Sigmoid colon (tissue), 7 donors: ENCODE measurements around the gene ORMDL3. TPM values are rescaled to one million over a fixed set of nuclear protein-coding genes. Genes with fewer than 3 reads are reported as not detected.

Experiments used
- DNase-seq: peaks from one replicate; pipeline ENCODE4 v3.0.0-alpha.2; 2019
- H3K27ac ChIP-seq, 4 donors: fragments of 200-600 bp; sonication (generic); one replicate each; pipeline ENCODE4 v1.5.1; 2016 to 2019; ENCODE audit warnings: mild to moderate bottlenecking in 1 of 4
- H3K27me3 ChIP-seq, 3 donors: fragments of 200-600 bp; sonication (generic); one replicate each; pipeline ENCODE4 v1.5.1; 2019; ENCODE audit warnings: mild to moderate bottlenecking in 1 of 3
- H3K36me3 ChIP-seq, 4 donors: fragments of 200-600 bp; sonication (generic); one replicate each; pipeline ENCODE4 v1.5.1; 2016 to 2019
- H3K4me1 ChIP-seq, 4 donors: fragments of 200-600 bp; sonication (generic); one replicate each; pipeline ENCODE4 v1.5.1; 2017 to 2019
- H3K4me3 ChIP-seq, 4 donors: fragments of 200-600 bp; sonication (generic); one replicate each; pipeline ENCODE4 v1.5.1; 2017 to 2019; ENCODE audit warnings: mild to moderate bottlenecking in 2 of 4, moderate library complexity in 1 of 4
- H3K9me3 ChIP-seq, 4 donors: fragments of 200-600 bp in 3 of 4; sonication (generic) in 3 of 4; one replicate each; pipeline versions ENCODE4 v1.5.1 to v1.6.1; 2013 to 2019
- CTCF ChIP-seq, 4 experiments: fragments of 450-650 bp in 3 of 4; fragments of 200-600 bp in 1 of 4; IDR thresholded peaks; one replicate each; pipeline ENCODE4 v1.5.1; 2016 to 2019; ENCODE audit warnings: antibody characterized with exemption in 4 of 4, mild to moderate bottlenecking in 3 of 4, moderate library complexity in 2 of 4
- EP300 ChIP-seq, 4 donors: sonication (generic); formaldehyde crosslinking; IDR thresholded peaks; one replicate each; pipeline ENCODE4 v1.6.1; 2017; ENCODE audit warnings: antibody characterized with exemption in 4 of 4
- POLR2A ChIP-seq, 2 donors: fragments of 450-650 bp; IDR thresholded peaks; one replicate each; pipeline ENCODE4 v1.6.1; 2016; ENCODE audit warnings: antibody characterized with exemption in 2 of 2, mild to moderate bottlenecking in 2 of 2, moderate library complexity in 2 of 2
- POLR2AphosphoS5 ChIP-seq, 4 donors: sonication (generic); formaldehyde crosslinking; IDR thresholded peaks; one replicate each; pipeline ENCODE4 v1.6.1; 2017; ENCODE audit warnings: antibody characterized with exemption in 4 of 4
- WGBS, 2 donors: extraction: QIAGEN DNeasy Blood & Tissue Kit; methylation state at CpG; one replicate each; pipeline ENCODE4 v1.1.7; 2013; 5-methylcytosine and 5-hydroxymethylcytosine counted together
- intact Hi-C: fragments of 100-400 bp; cut with DNase I; formaldehyde crosslinking; loops from one replicate; pipeline ENCODE4 v1.15.1; 2023
- polyA plus RNA-seq, 3 donors: library from polyadenylated mRNA; stranded (reverse); fragments of 200-250 nt; gene quantifications; one replicate each; pipeline ENCODE4 v1.2.3, GENCODE V29; 2013
- total RNA-seq, 4 donors: library from RNA; depleted of rRNA; stranded (reverse); fragments of >200 nt; gene quantifications; one replicate each; pipeline ENCODE4 v1.1.0, GENCODE V29; 2016
- donor health status: healthy with polysubstance abuse.
- donor health status: Bipolar disorder and iron deficiency.
- donor health status: healthy.

Gene ORMDL3
- total and polyA plus RNA-seq, 7 donors, result 39.0 to 72.9 (median 50.8) TPM

GRCh38 chr17:39938140-39938869 is 10.9 kb upstream of the ORMDL3 start:
- 78 to 80% methylated on average over 8 of the region's 8 CpGs for WGBS, 2 donors
- intact Hi-C loops, result no loop called here
- DNase-seq, result no peak

GRCh38 chr17:39937447-39937846 is 10.0 kb upstream of the ORMDL3 start:
- 93 to 95% methylated on average over 3 of the region's 3 CpGs for WGBS, 2 donors
- intact Hi-C loops, result no loop called here

More at GRCh38 chr17:39938140-39938869, 10.9 kb upstream of the ORMDL3 start:
- Histone ChIP-seq H3K9me3 (no peaks in the 10 kb centered on the region), H3K4me3 (no peak overlapping the region), H3K4me1 (peaks cover 0 to 16% (median 12%) of the 10 kb centered on the region in 4 donors), H3K36me3 (no peaks in the 10 kb centered on the region), H3K27ac (no peak overlapping the region), H3K27me3 (no peaks in the 10 kb centered on the region)
- TF ChIP-seq EP300 (IDR thresholded peaks at IDR 0.05), result no peak
- TF ChIP-seq POLR2A (IDR thresholded peaks at IDR 0.05), result no peak
- TF ChIP-seq POLR2AphosphoS5 (IDR thresholded peaks at IDR 0.05), result no peak
- no peak for TF ChIP-seq CTCF (IDR thresholded peaks at IDR 0.05)

GRCh38 chr17:39935909-39936308 is 8.5 kb upstream of the ORMDL3 start:
- H3K9me3 ChIP-seq, result no peaks in the 10 kb centered on the region
- peaks cover 0 to 16% (median 12%) of the 10 kb centered on the region in 4 donors for H3K4me1 ChIP-seq
- H3K4me3 ChIP-seq, result no peak overlapping the region
- intact Hi-C loops, result no loop called here
- H3K27ac ChIP-seq, result no peak overlapping the region
- no peaks in the 10 kb centered on the region for H3K36me3 ChIP-seq
- H3K27me3 ChIP-seq, result no peaks in the 10 kb centered on the region
- TF ChIP-seq EP300 (IDR thresholded peaks at IDR 0.05), result no peak
- TF ChIP-seq CTCF (IDR thresholded peaks at IDR 0.05), result no peak
- no peak for TF ChIP-seq POLR2AphosphoS5 (IDR thresholded peaks at IDR 0.05)
- no peak for TF ChIP-seq POLR2A (IDR thresholded peaks at IDR 0.05)
- WGBS, 2 donors, result 80 to 83% methylated on average over 3 of the region's 3 CpGs
- no peak for DNase-seq

More at GRCh38 chr17:39937447-39937846, 10.0 kb upstream of the ORMDL3 start:
- no peak overlapping the region for H3K4me3 ChIP-seq
- H3K4me1 ChIP-seq, result peaks cover 0 to 16% (median 12%) of the 10 kb centered on the region in 4 donors
- no peak for TF ChIP-seq EP300 (IDR thresholded peaks at IDR 0.05)
- no peak for TF ChIP-seq POLR2A (IDR thresholded peaks at IDR 0.05)
- no peak for TF ChIP-seq POLR2AphosphoS5 (IDR thresholded peaks at IDR 0.05)
- TF ChIP-seq CTCF (IDR thresholded peaks at IDR 0.05), result no peak
- H3K36me3 ChIP-seq, result no peaks in the 10 kb centered on the region
- no peaks in the 10 kb centered on the region for H3K9me3 ChIP-seq
- no peak for DNase-seq
- H3K27me3 ChIP-seq, result no peaks in the 10 kb centered on the region
- no peak overlapping the region for H3K27ac ChIP-seq

- 47 to 81% methylated on average over 5 of the region's 5 CpGs for WGBS, 2 donors
- H3K27me3 ChIP-seq, result no peaks in the 10 kb centered on the region
- DNase-seq, result no peak
- H3K4me3 ChIP-seq, result no peak overlapping the region
- H3K36me3 ChIP-seq, result no peaks in the 10 kb centered on the region
- no peaks in the 10 kb centered on the region for H3K9me3 ChIP-seq
- H3K4me1 ChIP-seq, result peaks cover 0 to 11% (median 3%) of the 10 kb centered on the region in 4 donors
- no peak for TF ChIP-seq POLR2AphosphoS5 (IDR thresholded peaks at IDR 0.05)
- no peak for TF ChIP-seq POLR2A (IDR thresholded peaks at IDR 0.05)
- no peak for TF ChIP-seq CTCF (IDR thresholded peaks at IDR 0.05)
- TF ChIP-seq EP300 (IDR thresholded peaks at IDR 0.05), result no peak
- intact Hi-C loops, result no loop called here
- H3K27ac ChIP-seq, result no peak overlapping the region
These were observed 6.9 kb upstream of the ORMDL3 start for GRCh38 chr17:39934324-39934723.
